Measurements from ENCODE around the gene DCUN1D2.

DCUN1D2 gene

DNA sequence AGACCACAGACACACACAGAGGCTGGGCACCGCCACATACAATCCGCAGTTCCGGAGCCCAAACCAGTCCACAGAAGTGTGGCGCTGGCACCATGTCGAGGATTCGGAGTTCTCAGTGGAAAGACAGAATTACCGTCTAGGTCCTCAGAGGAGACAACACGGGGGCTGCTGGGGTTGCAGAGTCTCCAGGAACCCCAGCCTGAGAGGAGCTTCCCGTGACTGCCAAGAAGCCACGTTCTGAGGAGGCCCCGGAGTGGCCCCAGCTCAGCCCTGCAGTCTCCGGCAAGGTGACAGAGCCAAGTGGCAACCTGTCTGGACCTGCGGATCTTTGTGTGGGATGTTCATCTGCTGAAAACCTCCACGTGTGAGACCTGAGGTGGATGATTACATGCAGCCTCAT is 29.9 kb downstream of the DCUN1D2 start:
- Histone ChIP-seq H3K4me3 (IDR thresholded peaks at IDR 0.05; ENCODE audit: insufficient read depth, low read depth, low read length) (no peak overlapping the region), H3K9ac (no peak overlapping the region), H4K20me1 (ENCODE audit: insufficient read depth) (no peaks in the 10 kb centered on the region), H3K79me2 (ENCODE audit: insufficient read depth, low read depth) (no peaks in the 10 kb centered on the region), H3K27me3 (ENCODE audit: insufficient read depth, low read depth) (no peaks in the 10 kb centered on the region), H3K27ac (no peak overlapping the region), H2AFZ (ENCODE audit: low read depth) (no peak overlapping the region), H3K36me3 (ENCODE audit: insufficient read depth) (no peaks in the 10 kb centered on the region), H3K4me2 (no peak overlapping the region), H3K4me1 (ENCODE audit: low read depth, poor library complexity, severe bottlenecking) (no peaks in the 10 kb centered on the region)
- TF ChIP-seq, protein P1, sequence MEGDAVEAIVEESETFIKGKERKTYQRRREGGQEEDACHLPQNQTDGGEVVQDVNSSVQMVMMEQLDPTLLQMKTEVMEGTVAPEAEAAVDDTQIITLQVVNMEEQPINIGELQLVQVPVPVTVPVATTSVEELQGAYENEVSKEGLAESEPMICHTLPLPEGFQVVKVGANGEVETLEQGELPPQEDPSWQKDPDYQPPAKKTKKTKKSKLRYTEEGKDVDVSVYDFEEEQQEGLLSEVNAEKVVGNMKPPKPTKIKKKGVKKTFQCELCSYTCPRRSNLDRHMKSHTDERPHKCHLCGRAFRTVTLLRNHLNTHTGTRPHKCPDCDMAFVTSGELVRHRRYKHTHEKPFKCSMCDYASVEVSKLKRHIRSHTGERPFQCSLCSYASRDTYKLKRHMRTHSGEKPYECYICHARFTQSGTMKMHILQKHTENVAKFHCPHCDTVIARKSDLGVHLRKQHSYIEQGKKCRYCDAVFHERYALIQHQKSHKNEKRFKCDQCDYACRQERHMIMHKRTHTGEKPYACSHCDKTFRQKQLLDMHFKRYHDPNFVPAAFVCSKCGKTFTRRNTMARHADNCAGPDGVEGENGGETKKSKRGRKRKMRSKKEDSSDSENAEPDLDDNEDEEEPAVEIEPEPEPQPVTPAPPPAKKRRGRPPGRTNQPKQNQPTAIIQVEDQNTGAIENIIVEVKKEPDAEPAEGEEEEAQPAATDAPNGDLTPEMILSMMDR (conservative IDR thresholded peaks at IDR 0.05; ENCODE audit: low read depth, low read length) = no peak

DNA sequence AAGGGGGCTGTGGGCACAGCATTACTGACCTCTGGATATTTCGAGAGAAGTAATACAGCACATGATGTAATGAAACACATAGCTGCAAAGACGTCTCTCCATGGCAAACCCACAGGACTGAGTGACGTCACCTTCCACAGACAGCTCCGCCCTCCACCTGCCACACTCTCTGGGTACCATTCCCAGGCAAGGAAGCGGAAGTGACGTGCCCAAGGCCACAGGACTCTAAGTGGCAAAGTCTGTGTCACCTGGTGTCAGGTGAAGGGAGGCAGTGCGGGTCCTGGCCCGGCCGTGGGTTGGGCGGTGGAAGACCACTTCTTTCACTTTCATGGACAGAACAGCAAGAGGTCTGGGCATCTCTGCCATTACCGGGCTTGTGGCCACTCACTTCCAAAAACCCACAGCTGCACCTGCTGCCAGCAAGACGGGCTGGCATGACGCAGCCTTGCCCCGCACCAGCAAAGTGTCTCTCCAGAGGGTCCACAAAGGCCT is 30.4 kb downstream of the DCUN1D2 start:
- Histone ChIP-seq H4K20me1 (ENCODE audit: insufficient read depth) (no peaks in the 10 kb centered on the region), H3K27ac (no peak overlapping the region), H3K36me3 (ENCODE audit: insufficient read depth) (no peaks in the 10 kb centered on the region), H3K9ac (no peak overlapping the region), H3K27me3 (ENCODE audit: insufficient read depth, low read depth) (no peaks in the 10 kb centered on the region), H3K4me2 (no peak overlapping the region), H2AFZ (ENCODE audit: low read depth) (no peak overlapping the region), H3K4me1 (ENCODE audit: low read depth, poor library complexity, severe bottlenecking) (no peaks in the 10 kb centered on the region), H3K79me2 (ENCODE audit: insufficient read depth, low read depth) (no peaks in the 10 kb centered on the region), H3K4me3 (IDR thresholded peaks at IDR 0.05; ENCODE audit: insufficient read depth, low read depth, low read length) (no peak overlapping the region)
- TF ChIP-seq, protein P1 (conservative IDR thresholded peaks at IDR 0.05; ENCODE audit: low read depth, low read length) = no peak

DNA sequence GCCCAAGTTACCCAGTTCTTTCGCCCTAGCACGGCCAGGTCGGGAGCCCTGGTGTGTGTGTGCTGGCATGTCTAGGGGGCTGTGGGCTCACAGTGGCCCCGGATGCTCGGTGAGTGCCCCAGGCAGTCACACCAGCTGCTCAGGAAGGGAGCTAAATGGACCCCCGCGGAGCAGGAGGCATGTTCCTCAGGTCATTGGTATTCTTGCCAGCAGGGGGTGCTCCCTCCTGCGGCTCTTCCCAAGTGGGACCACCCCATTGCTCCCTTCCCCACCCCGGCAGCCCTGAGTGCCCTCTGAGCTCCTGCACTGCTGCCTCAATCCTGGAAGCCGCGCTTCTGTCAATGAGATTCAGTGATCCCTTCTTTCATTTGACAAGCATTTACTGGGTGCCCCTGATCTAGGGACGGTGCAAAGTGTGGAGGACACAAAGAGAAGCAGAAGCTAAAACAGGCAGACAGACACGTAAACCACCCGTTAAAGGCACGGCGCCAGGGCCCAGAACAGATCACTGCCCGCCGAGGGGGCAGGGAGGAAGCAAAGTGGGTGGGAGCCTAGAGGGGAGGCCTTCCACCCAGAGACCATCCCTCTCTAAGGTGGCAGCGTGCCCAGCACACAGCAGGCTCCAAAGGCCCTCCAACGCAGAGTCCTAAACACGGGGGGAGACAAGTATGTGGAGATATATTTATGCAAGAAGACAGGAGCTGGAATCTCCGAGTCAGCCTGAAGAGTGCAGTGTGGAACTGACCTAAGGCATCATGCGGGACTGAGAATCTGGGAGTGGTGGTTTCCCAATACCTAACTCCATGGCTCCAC is 32.1 kb downstream of the DCUN1D2 start:
- Histone ChIP-seq H4K20me1 (ENCODE audit: insufficient read depth) (no peaks in the 10 kb centered on the region), H3K27me3 (ENCODE audit: insufficient read depth, low read depth) (no peaks in the 10 kb centered on the region), H2AFZ (ENCODE audit: low read depth) (no peak overlapping the region), H3K4me3 (IDR thresholded peaks at IDR 0.05; ENCODE audit: insufficient read depth, low read depth, low read length) (no peak overlapping the region), H3K9ac (no peak overlapping the region), H3K36me3 (ENCODE audit: insufficient read depth) (no peaks in the 10 kb centered on the region), H3K27ac (no peak overlapping the region), H3K4me1 (ENCODE audit: low read depth, poor library complexity, severe bottlenecking) (no peaks in the 10 kb centered on the region), H3K79me2 (ENCODE audit: insufficient read depth, low read depth) (no peaks in the 10 kb centered on the region), H3K4me2 (no peak overlapping the region)
- TF ChIP-seq, protein P1 (conservative IDR thresholded peaks at IDR 0.05; ENCODE audit: low read depth, low read length) = no peak

DNA sequence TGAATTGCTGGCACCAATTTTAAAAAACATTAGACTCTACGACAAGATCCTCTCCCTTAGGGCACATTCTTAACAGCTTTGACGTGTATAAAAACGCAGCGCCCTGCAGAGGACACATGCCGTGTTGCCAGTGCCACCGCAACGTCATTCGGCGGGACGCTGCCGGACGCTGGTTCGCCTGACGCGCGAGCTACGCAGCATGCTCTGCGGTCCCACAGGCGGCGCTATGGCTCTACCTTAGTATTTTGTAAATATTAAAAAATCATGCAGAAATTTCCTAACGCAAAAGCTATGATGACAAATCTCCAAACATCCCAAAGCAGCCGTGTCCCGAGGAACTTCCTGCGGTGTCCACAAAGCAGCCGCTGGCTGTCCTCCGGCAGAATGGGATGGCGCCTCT is 33.0 kb downstream of the DCUN1D2 start:
- no peak overlapping the region for H3K4me3 ChIP-seq (IDR thresholded peaks at IDR 0.05; ENCODE audit: insufficient read depth, low read depth, low read length)
- no peak overlapping the region for H3K4me2 ChIP-seq
- H4K20me1 ChIP-seq (ENCODE audit: insufficient read depth) = no peaks in the 10 kb centered on the region
- H3K79me2 ChIP-seq (ENCODE audit: insufficient read depth, low read depth) = no peaks in the 10 kb centered on the region
- H3K4me1 ChIP-seq (ENCODE audit: low read depth, poor library complexity, severe bottlenecking) = no peaks in the 10 kb centered on the region
- H3K9ac ChIP-seq = no peak overlapping the region
- TF ChIP-seq, protein P1 (conservative IDR thresholded peaks at IDR 0.05; ENCODE audit: low read depth, low read length) = no peak
- H3K27me3 ChIP-seq (ENCODE audit: insufficient read depth, low read depth) = no peaks in the 10 kb centered on the region
- no peaks in the 10 kb centered on the region for H3K36me3 ChIP-seq (ENCODE audit: insufficient read depth)
- no peak overlapping the region for H3K27ac ChIP-seq
- H2AFZ ChIP-seq (ENCODE audit: low read depth) = no peak overlapping the region
